IPS-18c (cell line): ENCODE measurements around the gene C2CD2L.
"Not testable (repeated sequence)": the region's sequence is repeated elsewhere in the genome, so short reads cannot be mapped to it uniquely, and the experiment has no call there.

Source experiments
- H3K4me3 ChIP-seq: 2 replicates; pipeline ENCODE4 v1.7.0; 2013; ENCODE audit warnings: low read depth, mild to moderate bottlenecking, low read length, moderate library complexity; ENCODE audit not compliant: insufficient read depth
- H3K9me3 ChIP-seq: one replicate; pipeline ENCODE4 v1.6.1; 2013; ENCODE audit warnings: mild to moderate bottlenecking, low read length, moderate library complexity; ENCODE audit not compliant: control insufficient read depth, insufficient read depth

Gene C2CD2L

DNA sequence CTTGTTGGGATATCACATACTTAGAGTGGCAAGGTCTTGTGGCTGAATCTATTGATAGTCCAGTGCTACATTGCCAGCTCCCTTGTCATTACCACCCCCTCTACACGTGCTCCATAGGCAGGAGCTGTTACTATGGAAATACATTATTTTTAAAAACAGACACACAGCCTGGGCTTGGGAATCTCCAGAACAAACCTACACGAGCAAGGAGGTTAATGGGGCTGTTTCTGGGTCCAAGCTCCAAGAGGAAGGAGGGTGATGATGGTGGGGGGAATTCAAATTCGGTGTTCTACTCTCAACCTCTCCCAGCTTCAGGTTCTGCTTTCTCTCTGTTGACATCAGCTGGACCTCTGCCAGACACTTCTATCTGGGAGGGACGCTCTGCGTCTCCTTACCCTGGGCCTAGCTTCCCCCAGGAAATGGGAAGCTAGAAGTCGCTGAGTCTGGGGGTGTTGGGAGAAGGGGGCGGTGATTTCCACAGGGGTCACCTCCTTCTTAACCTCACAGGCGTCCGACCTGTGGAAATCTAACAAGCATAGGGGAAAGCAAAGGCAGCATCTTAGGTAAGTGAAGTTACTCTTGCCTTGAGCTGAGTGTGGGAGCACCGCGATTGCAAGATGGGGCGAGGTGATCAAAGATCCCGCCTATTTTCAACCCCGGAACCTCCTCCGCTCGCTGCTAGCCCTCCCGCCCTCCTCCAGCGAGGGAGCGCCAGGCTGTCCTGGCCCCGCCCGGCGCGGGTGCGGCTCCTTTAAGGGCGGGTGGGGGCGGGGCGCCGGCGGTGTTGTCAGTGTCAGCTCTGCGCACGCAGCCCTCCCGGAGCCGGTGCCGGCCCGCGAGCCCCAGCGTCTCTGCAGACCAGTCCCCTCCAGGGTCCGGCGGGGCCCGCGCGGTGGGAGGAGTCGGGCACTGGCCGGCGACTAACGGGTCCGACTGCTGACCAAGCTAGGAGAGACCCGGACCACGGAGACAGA is at the start of gene C2CD2L:
C2CD2L (plus strand) TSS at position 781 of the 974 bp plus-strand sequence. CDS start 398 bp downstream, outside the sequence.
- peak within 1 kb of the TSS; percentile 91 for H3K4me3 ChIP-seq

DNA sequence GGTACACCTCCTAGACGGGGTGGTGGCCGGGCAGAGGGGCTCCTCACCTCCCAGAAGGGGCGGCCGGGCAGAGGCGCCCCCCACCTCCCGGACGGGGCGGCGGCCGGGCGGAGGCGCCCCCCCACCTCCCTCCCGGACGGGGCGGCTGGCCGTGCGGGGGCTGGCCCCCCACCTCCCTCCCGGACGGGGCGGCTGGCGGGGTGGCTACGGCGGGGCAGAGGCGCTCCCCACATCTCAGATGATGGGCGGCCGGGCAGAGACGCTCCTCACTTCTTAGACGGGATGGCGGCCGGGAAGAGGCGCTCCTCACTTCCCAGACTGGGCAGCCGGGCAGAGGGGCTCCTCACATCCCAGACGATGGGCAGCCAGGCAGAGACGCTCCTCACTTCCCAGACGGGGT is 48.0 kb upstream of the C2CD2L start:
- H3K9me3 ChIP-seq, H3K4me3 ChIP-seq: not testable (repeated sequence)

More for the DNA sequence above, at the start of gene C2CD2L:
- H3K9me3 ChIP-seq, result no peaks in the 10 kb centered on the region

DNA sequence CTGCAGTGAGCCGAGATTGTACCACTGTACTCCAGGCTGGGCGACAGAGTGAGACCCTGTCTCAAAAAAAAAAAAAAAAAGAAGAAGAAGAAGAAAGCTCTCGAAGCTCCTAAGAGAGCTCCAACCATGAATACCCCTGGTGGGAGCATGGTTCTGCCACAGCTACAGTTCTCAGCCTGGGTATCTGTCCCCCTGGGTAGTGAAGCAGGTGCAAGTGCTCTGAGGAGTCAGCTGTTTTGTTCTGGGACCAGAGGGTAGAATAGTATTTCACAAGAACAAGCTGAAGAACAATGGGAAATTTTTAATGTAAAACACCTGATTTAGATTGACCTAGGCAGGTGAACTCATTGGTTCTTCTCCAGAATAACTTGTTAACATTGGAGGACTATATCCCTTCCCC is 45.9 kb upstream of the C2CD2L start:
- Histone ChIP-seq H3K4me3 (no peak overlapping the region), H3K9me3 (no peaks in the 10 kb centered on the region)

DNA sequence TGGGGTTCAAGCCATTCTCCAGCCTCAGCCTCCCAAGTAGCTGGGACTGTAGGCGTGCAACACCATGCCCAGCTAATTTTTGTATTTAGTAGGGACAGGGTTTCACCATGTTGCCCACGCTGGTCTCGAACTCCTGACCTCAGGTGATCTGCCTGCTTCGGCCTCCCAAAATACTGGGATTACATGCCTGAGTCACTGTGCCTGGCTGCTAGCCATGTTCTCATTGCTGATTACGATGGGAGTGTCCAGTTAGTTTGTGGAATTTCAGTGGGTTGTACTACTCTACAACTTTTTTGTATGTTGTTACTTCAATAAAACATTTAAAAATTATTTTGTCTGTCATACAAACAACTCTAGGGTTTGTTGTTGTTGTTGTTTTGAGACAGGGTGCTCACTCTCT is 44.4 kb upstream of the C2CD2L start:
- no peaks in the 10 kb centered on the region for H3K9me3 ChIP-seq
- no peak overlapping the region for H3K4me3 ChIP-seq

DNA sequence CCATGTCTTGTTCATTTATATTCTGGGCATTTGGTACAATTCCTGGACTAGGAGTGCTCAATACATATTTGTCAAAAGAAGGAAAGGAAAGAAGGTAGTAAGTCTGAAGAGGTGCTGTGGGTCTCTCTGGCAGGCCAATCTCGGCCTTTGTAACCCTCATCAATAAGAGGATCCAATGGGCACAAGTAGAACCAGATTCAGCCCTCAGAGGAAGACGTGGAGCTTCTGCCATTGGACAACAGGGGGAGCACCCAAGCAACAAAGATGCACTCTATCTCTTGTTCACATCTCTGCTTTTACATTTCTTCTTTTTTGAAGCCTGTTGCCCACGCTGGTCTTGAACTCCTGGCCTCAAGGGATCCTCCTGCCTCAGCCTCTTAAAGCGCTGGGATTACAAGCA is 41.8 kb upstream of the C2CD2L start:
- Histone ChIP-seq H3K9me3 (no peaks in the 10 kb centered on the region), H3K4me3 (no peak overlapping the region)

DNA sequence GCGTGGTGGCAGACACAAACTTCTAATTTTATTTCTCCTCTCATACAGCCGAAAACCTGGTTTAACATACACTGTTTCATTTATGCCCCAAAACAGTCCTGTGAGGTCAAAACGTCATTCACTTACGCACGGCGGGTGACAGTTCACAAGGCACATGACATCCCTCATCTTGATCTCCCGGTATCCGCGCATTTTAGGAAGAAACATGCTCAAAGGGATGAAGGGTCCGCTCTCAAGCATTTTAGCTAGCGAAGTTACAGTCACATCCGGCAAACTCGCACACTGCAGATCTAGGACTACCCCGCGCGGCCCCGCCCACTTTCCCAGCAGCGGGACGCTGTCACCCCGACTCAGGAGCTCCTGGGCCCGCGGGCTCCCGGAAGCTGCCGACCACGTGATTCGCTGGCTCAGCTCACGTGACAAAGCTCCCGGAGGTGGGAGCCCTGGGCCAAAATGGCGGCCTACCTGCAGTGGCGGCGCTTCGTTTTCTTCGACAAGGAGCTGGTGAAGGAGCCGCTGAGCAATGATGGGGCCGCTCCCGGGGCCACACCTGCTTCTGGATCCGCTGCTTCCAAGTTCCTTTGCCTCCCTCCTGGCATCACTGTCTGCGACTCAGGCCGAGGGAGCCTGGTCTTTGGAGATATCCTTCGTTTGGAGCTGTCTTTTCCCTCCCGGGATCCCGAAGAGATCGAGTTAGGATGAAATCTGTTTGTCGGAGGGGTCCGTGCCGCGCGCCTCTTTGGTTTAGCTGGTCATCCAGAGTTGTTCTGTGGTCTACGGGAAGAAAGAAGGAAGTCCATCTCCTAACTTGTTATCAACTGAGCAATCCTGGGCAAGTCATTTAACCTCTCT is 39.5 kb upstream of the C2CD2L start, which contains the start of gene VPS11:
VPS11 (plus strand) TSS at position 448 of the 852 bp plus-strand sequence; CDS start at position 454, 6 bp downstream.
- H3K4me3 ChIP-seq, result peak within 1 kb of the TSS; percentile 95

DNA sequence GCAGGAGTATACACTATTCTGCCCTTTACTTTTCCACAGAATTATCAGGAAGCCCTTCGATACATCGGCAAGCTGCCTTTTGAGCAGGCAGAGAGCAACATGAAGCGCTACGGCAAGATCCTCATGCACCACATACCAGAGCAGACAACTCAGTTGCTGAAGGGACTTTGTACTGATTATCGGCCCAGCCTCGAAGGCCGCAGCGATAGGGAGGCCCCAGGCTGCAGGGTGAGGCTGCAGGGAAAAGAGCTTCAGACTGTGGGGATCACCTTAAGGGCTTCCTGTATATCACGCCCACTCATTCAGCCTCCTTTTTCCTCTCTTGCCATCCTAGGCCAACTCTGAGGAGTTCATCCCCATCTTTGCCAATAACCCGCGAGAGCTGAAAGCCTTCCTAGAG is 29.3 kb upstream of the C2CD2L start:
- Histone ChIP-seq H3K4me3 (no peak overlapping the region), H3K9me3 (no peaks in the 10 kb centered on the region)

More for the DNA sequence above, 39.5 kb upstream of the C2CD2L start, which contains the start of gene VPS11:
- no peaks in the 10 kb centered on the region for H3K9me3 ChIP-seq

DNA sequence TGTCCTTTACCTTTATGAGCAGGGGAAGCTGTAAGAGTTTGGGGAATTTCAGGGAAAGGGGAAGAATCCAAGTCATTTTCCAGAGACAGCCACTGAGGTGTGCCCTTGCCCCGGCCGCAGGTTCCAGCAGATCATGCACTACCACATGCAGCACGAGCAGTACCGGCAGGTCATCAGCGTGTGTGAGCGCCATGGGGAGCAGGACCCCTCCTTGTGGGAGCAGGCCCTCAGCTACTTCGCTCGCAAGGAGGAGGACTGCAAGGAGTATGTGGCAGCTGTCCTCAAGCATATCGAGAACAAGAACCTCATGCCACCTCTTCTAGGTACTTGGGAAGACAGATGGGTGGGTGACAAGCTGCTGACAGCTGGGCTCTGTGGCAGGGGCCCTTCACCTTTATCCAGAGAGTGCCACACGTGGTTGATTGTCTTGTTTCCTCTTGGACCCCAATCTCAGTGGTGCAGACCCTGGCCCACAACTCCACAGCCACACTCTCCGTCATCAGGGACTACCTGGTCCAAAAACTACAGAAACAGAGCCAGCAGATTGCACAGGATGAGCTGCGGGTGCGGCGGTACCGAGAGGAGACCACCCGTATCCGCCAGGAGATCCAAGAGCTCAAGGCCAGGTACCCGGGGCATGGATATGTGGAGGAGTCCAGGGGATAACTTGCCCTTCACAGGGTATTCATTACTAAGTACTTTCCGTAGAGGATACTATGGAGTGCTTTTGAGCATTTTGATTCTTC is 28.3 kb upstream of the C2CD2L start:
- Histone ChIP-seq H3K9me3 (no peaks in the 10 kb centered on the region), H3K4me3 (no peak overlapping the region)

DNA sequence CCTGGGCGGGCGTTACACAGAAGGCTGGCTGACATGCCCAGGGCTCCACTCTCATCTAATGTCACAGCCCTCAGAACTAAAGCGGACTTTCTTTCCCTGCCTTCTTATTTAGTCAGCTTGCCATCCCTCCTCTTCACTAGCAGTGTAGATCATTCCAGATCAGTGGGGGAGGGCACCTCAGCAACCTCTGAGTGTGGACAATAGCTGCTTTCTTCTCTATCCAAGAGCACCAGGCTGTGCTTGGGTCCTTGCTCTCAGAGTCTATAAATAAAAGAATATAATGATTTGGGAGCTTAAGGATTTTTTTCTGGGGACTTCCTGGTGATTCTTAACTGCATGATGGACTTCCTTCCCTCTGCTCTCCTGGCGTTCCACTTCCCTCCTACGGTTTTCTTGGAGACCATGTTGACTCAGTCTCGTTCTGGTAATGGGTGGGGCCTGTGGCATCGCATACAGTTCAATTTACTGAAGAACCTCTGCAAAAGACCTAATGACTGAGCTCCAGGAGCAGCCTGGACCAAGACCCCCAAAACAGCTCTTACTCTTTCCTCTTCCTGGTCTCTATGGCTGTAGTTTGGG is 25.4 kb upstream of the C2CD2L start:
- H3K4me3 ChIP-seq, result no peak overlapping the region
- H3K9me3 ChIP-seq, result no peaks in the 10 kb centered on the region

DNA sequence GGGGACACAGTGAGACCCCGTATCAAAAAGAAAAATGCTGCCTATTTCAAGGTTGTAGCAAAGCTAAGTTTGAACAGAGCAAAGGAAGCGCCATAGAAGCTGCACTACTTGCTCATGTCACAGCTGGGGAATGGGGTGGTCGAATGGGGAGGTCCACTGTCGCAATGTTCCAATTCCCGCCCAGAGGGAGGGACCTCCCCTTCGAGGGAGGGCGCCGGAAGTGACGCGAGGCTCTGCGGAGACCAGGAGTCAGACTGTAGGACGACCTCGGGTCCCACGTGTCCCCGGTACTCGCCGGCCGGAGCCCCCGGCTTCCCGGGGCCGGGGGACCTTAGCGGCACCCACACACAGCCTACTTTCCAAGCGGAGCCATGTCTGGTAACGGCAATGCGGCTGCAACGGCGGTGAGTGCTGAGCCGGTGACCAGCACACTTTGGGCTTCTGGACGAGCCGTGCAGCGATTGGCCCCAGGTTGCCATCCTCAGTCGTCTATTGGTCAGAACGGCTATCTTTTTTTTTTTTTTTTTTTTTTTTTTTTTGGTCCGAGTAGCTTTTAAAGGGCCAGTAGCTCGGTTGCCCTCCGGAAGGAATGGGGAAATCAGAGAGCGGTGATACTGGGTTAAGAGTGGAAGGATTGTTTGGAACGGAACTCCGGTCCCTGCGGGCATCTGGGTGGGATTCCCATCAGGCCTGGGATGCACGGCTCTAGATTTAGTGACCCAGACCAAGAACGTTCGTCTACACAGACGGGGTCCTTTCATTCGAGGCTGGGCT is 22.3 kb upstream of the C2CD2L start, which contains the start of gene HMBS:
HMBS (plus strand) TSS at position 219 of the 774 bp plus-strand sequence; CDS start at position 372, 153 bp downstream.
- H3K4me3 ChIP-seq, result peak within 1 kb of the TSS; percentile 96
- H3K9me3 ChIP-seq, result no peaks in the 10 kb centered on the region

DNA sequence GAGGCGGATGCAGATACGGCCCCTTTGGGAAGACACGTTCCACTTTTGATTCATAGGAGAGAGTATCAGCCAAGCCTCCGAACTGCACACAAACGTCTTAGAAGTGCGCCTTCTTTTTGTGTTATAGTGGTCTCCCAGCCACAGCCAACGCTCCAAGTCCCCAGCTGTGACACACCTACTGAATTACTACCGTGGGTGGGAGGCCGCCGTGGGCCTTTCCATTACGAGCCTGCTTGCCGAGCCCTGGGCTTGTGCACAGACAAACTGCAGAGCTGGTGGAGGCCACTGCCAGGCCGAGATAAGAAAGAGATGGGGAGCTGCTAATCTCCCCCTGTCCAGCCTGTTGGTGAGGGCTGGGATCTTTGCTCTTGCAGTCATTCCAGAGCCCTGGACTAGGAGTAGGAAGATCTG is 21.7 kb upstream of the C2CD2L start:
- peak overlapping the region; percentile 96 for H3K4me3 ChIP-seq
- no peaks in the 10 kb centered on the region for H3K9me3 ChIP-seq

DNA sequence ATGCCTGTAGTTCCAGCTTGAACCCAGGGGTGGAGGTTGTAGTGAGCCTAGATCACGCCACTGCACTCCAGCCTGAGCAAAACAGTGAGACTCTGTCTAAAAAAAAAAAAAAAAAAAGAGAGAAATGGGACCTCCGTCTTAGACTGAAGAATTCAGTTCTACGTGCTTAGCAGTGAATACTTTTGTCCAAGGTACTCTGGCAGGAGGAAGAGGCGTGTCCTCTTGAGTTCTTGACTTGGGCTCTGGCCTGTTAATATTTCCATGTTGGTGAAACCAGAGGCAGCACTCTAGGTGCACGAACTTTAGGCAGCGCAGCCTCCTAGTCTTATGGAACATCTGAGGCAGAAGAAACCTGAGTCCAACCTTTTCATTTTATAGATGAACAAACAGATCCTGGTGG is 20.0 kb upstream of the C2CD2L start:
- H3K9me3 ChIP-seq, result no peaks in the 10 kb centered on the region

DNA sequence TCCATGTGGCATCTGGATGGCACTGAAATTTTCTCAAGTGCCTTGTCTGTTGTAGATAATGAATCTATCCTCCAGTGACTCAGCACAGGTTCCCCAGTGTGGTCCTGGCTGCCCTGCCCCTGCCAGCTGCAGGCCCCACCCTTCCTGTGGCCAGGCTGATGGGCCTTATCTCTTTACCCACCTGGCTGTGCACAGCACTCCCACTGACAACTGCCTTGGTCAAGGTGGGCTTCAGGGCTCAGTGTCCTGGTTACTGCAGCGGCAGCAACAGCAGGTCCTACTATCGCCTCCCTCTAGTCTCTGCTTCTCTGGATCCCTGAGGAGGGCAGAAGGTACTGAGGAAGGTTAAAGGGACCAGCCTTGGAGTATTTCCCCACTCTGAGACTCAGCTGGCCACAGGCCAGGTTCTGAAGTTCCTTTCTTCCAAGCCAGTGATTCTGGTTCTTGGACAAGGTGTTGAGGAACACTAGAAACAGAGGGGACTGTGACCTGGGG is 19.4 kb upstream of the C2CD2L start:
- no peak overlapping the region for H3K4me3 ChIP-seq
- H3K9me3 ChIP-seq, result no peaks in the 10 kb centered on the region

More for the DNA sequence above, 20.0 kb upstream of the C2CD2L start:
- no peak overlapping the region for H3K4me3 ChIP-seq

DNA sequence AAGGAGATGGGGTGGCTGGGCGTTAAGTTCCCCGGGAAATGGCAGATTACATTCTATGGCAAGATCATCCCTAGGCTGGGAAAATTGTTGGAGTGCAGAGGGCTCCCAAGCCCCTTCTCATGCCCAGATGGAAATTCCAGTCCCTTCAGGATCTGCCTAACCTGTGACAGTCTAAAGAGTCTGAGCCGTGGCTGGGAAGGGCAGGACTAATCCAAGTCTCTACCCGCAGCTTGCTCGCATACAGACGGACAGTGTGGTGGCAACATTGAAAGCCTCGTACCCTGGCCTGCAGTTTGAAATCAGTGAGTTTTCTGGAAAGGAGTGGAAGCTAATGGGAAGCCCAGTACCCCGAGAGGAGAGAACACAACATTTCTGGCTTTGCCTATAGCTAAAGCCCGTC is 18.7 kb upstream of the C2CD2L start:
- no peak overlapping the region for H3K4me3 ChIP-seq
- no peaks in the 10 kb centered on the region for H3K9me3 ChIP-seq

DNA sequence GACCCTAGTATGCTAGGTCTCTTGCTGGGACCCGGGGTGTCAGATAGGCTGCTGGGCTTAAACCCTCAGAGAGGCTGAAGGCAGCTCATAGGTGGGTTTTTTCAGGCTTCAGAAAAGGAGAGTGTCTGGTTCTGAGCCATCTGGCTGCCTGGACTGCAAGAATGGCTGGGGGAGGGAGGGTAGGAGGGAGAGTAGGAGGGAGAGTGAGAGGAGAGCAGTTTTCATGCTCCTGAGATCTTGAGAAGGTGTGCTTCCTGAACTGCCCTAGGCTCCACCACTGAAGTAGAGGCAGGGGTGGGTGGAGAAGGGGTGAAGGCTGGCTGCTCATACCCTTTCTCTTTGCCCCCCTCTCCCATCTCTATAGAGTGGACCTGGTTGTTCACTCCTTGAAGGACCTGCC is 17.8 kb upstream of the C2CD2L start:
- no peaks in the 10 kb centered on the region for H3K9me3 ChIP-seq
- no peak overlapping the region for H3K4me3 ChIP-seq

DNA sequence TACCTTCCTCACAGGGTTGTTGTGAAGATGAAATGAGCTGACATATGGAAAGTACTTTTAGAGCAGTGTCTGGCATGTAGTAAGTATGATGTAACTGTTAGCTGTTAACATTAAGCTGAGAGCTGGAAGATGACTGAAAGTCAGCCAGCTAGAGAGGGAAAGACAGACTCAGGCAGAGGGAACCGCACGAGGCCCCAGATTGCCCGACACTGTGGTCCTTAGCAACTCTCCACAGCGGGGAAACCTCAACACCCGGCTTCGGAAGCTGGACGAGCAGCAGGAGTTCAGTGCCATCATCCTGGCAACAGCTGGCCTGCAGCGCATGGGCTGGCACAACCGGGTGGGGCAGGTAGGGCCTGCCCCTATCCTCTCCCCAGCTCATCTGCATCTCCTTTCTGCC is 16.0 kb upstream of the C2CD2L start:
- Histone ChIP-seq H3K4me3 (no peak overlapping the region), H3K9me3 (no peaks in the 10 kb centered on the region)
